HEK293 (cell line): ENCODE results near the gene ANKRD13D.

Experiments
- CTCF ChIA-PET: fragments of 350-600 bp; formaldehyde crosslinking; extraction: SDS; loops from one replicate; lab custom pipeline; 2021; ENCODE audit warnings: antibody characterized with exemption; lab: Yijun Ruan, JAX
- POLR2A ChIA-PET: fragments of 300-600 bp; formaldehyde crosslinking; extraction: SDS; loops from one replicate; lab custom pipeline; 2020; ENCODE audit warnings: antibody characterized with exemption, inconsistent platforms; lab: Yijun Ruan, JAX
- H3K27ac ChIP-seq: fragments of 200-500 bp; sonication (Bioruptor generic); 2 replicates; pipeline ENCODE4 v1.5.1; 2014; ENCODE audit warnings: low read depth, low read length, control low read depth, inconsistent platforms; ENCODE audit errors: extremely low read depth
- H3K36me3 ChIP-seq, 2 experiments: fragments of 200-500 bp in 1 of 2; sonication (Bioruptor generic) in 1 of 2; 1 replicate in 1 of 2; 2 replicates in 1 of 2; pipeline ENCODE4 v1.5.1; 2014 to 2017; ENCODE audit warnings: inconsistent platforms in 2 of 2, low read length in 2 of 2; ENCODE audit not compliant: control insufficient read depth in 2 of 2, insufficient read depth in 1 of 2
- H3K4me1 ChIP-seq: fragments of 200-500 bp; sonication (Bioruptor generic); 2 replicates; pipeline ENCODE4 v1.5.1; 2014; ENCODE audit warnings: mild to moderate bottlenecking, low read length, inconsistent platforms; ENCODE audit not compliant: control insufficient read depth, insufficient read depth
- H3K4me3 ChIP-seq: 2 replicates; pipeline ENCODE4 v1.5.1; 2011; ENCODE audit warnings: low read depth, mild to moderate bottlenecking, control low read depth, low read length, moderate library complexity
- H3K9me3 ChIP-seq: fragments of 200-500 bp; sonication (Bioruptor generic); 2 replicates; pipeline ENCODE4 v1.5.1; 2014; ENCODE audit warnings: low read depth, low read length, inconsistent platforms; ENCODE audit not compliant: control insufficient read depth, insufficient read depth
- EGR2 ChIP-seq: fragments of 450-650 bp; formaldehyde crosslinking; IDR thresholded peaks from 2 replicates; pipeline ENCODE4 v1.5.1; 2016; ENCODE audit warnings: low read depth, missing biosample characterization, missing genetic modification characterization
- GLI2 ChIP-seq: fragments of 450-650 bp; formaldehyde crosslinking; IDR thresholded peaks from 2 replicates; pipeline ENCODE4; 2017; ENCODE audit warnings: missing biosample characterization, missing genetic modification characterization, low read depth, borderline replicate concordance
- GLIS2 ChIP-seq: fragments of 450-650 bp; formaldehyde crosslinking; IDR thresholded peaks from 2 replicates; pipeline ENCODE4 v1.5.1; 2016; ENCODE audit warnings: missing biosample characterization, missing genetic modification characterization
- ZNF184 ChIP-seq: fragments of 450-650 bp; IDR thresholded peaks from 2 replicates; pipeline ENCODE4 v1.5.1; 2018; ENCODE audit warnings: missing biosample characterization, mild to moderate bottlenecking, missing genetic modification characterization
- ZNF335 ChIP-seq: fragments of 450-650 bp; formaldehyde crosslinking; conservative IDR thresholded peaks from 2 replicates; pipeline ENCODE4 v1.5.1; 2016; ENCODE audit warnings: missing biosample characterization, missing genetic modification characterization
- ZNF394 ChIP-seq: fragments of 450-650 bp; formaldehyde crosslinking; IDR thresholded peaks from 2 replicates; pipeline ENCODE4 v1.5.1; 2016; ENCODE audit warnings: missing biosample characterization, missing genetic modification characterization, mild to moderate bottlenecking, moderate library complexity, borderline replicate concordance
- ZNF404 ChIP-seq: fragments of 450-650 bp; formaldehyde crosslinking; IDR thresholded peaks from 2 replicates; pipeline ENCODE4 v1.5.1; 2017; ENCODE audit warnings: missing biosample characterization, missing genetic modification characterization
- ZNF426 ChIP-seq: fragments of 450-650 bp; formaldehyde crosslinking; IDR thresholded peaks from 2 replicates; pipeline ENCODE4 v1.5.1; 2017; ENCODE audit warnings: missing biosample characterization, missing genetic modification characterization, mild to moderate bottlenecking, inconsistent platforms, moderate library complexity
- ZNF560 ChIP-seq: fragments of 450-650 bp; formaldehyde crosslinking; IDR thresholded peaks from 2 replicates; pipeline ENCODE4 v1.5.1; 2017; ENCODE audit warnings: missing biosample characterization, missing genetic modification characterization, borderline replicate concordance
- ZNF571 ChIP-seq: fragments of 450-650 bp; formaldehyde crosslinking; IDR thresholded peaks from 2 replicates; pipeline ENCODE4 v1.5.0; 2017; ENCODE audit warnings: missing biosample characterization, missing genetic modification characterization
- ZNF76 ChIP-seq: fragments of 450-650 bp; formaldehyde crosslinking; IDR thresholded peaks from 2 replicates; pipeline ENCODE4; 2016; ENCODE audit warnings: low read depth, missing biosample characterization, missing genetic modification characterization, borderline replicate concordance
- ZNF777 ChIP-seq: fragments of 450-650 bp; formaldehyde crosslinking; IDR thresholded peaks from 2 replicates; pipeline ENCODE4 v1.5.1; 2017; ENCODE audit warnings: missing biosample characterization, missing genetic modification characterization, borderline replicate concordance
- ZNF830 ChIP-seq: fragments of 450-650 bp; IDR thresholded peaks from 2 replicates; pipeline ENCODE4 v1.5.0; 2018; ENCODE audit warnings: missing biosample characterization, missing genetic modification characterization, low read depth, mild to moderate bottlenecking, moderate library complexity
- ZNF837 ChIP-seq: fragments of 450-650 bp; formaldehyde crosslinking; IDR thresholded peaks from 2 replicates; pipeline ENCODE4 v1.5.1; 2016; ENCODE audit warnings: missing biosample characterization, missing genetic modification characterization
- TF ChIP-seq, protein P1 (sequence below): fragments of 450-650 bp; formaldehyde crosslinking; IDR thresholded peaks from 2 replicates; pipeline ENCODE4 v1.5.1; 2016; ENCODE audit warnings: missing biosample characterization, missing genetic modification characterization, borderline replicate concordance
- TF ChIP-seq, protein P2 (sequence below): fragments of 450-650 bp; formaldehyde crosslinking; IDR thresholded peaks from 2 replicates; pipeline ENCODE4 v1.5.1; 2016; ENCODE audit warnings: missing biosample characterization, missing genetic modification characterization
- TF ChIP-seq, protein P3 (sequence below): fragments of 450-650 bp; formaldehyde crosslinking; IDR thresholded peaks from 2 replicates; pipeline ENCODE4 v1.5.1; 2016; ENCODE audit warnings: missing biosample characterization, missing genetic modification characterization
- TF ChIP-seq, protein P4 (sequence below): fragments of 450-650 bp; formaldehyde crosslinking; IDR thresholded peaks from 2 replicates; pipeline ENCODE4 v1.5.1; 2016; ENCODE audit warnings: missing biosample characterization, missing genetic modification characterization

The ANKRD13D gene

DNA sequence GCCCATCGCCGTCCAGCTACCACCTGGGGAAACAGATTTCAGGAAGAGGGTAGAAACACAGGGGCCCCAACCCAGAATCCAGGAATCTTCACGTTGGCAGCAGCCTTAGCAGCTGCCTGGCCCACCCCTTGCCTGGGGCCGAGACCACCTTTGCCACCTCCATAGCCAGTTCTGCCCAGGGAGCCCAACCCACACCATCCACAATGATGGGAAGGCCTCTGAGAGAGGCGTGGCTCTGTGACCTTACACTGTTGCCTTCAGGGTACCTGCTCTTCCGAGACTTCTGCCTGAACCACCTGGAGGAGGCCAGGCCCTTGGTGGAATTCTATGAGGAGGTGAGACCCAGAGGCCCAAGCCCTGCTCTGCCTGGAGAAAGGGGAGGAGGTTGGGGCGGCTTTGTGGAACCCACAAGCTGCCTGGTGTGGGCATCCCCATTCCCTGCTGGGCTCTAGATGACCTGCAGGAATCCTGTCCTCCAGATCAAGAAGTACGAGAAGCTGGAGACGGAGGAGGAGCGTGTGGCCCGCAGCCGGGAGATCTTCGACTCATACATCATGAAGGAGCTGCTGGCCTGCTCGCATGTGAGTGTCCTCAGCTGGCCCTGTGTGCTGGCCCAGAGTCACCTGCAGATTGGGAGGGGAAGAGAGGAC lies 10.0 kb upstream of the ANKRD13D start:
- POLR2A ChIA-PET, result no interaction called here
- H3K36me3 ChIP-seq, result peaks cover 0 to 72% of the 10 kb centered on the region in 2 experiments; a peak in 1 of 3 replicates
- no peak overlapping the region for H3K27ac ChIP-seq
- H3K9me3 ChIP-seq, result no peaks in the 10 kb centered on the region
- CTCF ChIA-PET, result interaction anchor here (0.7 kb wide), 2 partner anchors 9 to 258 kb away, joined by 3 to 4 read pairs; no protein-coding TSS in a partner anchor
- no peak for TF ChIP-seq GLI2
- no peak for TF ChIP-seq ZNF404 (tag by site-specific recombination)
- no peak for TF ChIP-seq GLIS2 (tag by site-specific recombination)
- no peak for TF ChIP-seq ZNF426 (tag by site-specific recombination)
- no peak for TF ChIP-seq ZNF571 (tag by site-specific recombination)
- no peak for TF ChIP-seq ZNF560
- no peak for TF ChIP-seq ZNF777 (tag by site-specific recombination)
- no peak for TF ChIP-seq ZNF76 (tag by site-specific recombination)
- TF ChIP-seq ZNF394 (tag by site-specific recombination), result no peak
- no peak for TF ChIP-seq ZNF830 (tag by site-specific recombination)
- TF ChIP-seq ZNF184, result no peak
- TF ChIP-seq, protein P1, sequence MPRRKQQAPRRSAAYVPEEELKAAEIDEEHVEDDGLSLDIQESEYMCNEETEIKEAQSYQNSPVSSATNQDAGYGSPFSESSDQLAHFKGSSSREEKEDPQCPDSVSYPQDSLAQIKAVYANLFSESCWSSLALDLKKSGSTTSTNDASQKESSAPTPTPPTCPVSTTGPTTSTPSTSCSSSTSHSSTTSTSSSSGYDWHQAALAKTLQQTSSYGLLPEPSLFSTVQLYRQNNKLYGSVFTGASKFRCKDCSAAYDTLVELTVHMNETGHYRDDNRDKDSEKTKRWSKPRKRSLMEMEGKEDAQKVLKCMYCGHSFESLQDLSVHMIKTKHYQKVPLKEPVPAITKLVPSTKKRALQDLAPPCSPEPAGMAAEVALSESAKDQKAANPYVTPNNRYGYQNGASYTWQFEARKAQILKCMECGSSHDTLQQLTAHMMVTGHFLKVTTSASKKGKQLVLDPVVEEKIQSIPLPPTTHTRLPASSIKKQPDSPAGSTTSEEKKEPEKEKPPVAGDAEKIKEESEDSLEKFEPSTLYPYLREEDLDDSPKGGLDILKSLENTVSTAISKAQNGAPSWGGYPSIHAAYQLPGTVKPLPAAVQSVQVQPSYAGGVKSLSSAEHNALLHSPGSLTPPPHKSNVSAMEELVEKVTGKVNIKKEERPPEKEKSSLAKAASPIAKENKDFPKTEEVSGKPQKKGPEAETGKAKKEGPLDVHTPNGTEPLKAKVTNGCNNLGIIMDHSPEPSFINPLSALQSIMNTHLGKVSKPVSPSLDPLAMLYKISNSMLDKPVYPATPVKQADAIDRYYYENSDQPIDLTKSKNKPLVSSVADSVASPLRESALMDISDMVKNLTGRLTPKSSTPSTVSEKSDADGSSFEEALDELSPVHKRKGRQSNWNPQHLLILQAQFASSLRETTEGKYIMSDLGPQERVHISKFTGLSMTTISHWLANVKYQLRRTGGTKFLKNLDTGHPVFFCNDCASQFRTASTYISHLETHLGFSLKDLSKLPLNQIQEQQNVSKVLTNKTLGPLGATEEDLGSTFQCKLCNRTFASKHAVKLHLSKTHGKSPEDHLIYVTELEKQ (tag by site-specific recombination), result no peak
- no peak for TF ChIP-seq ZNF837 (tag by site-specific recombination)
- TF ChIP-seq, protein P2, sequence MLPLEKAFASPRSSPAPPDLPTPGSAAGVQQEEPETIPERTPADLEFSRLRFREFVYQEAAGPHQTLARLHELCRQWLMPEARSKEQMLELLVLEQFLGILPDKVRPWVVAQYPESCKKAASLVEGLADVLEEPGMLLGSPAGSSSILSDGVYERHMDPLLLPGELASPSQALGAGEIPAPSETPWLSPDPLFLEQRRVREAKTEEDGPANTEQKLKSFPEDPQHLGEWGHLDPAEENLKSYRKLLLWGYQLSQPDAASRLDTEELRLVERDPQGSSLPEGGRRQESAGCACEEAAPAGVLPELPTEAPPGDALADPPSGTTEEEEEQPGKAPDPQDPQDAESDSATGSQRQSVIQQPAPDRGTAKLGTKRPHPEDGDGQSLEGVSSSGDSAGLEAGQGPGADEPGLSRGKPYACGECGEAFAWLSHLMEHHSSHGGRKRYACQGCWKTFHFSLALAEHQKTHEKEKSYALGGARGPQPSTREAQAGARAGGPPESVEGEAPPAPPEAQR (tag by site-specific recombination), result no peak
- TF ChIP-seq, protein P3, sequence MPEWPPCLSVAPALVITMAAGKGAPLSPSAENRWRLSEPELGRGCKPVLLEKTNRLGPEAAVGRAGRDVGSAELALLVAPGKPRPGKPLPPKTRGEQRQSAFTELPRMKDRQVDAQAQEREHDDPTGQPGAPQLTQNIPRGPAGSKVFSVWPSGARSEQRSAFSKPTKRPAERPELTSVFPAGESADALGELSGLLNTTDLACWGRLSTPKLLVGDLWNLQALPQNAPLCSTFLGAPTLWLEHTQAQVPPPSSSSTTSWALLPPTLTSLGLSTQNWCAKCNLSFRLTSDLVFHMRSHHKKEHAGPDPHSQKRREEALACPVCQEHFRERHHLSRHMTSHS (tag by site-specific recombination), result no peak
- TF ChIP-seq EGR2 (tag by site-specific recombination), result no peak
- TF ChIP-seq, protein P4, sequence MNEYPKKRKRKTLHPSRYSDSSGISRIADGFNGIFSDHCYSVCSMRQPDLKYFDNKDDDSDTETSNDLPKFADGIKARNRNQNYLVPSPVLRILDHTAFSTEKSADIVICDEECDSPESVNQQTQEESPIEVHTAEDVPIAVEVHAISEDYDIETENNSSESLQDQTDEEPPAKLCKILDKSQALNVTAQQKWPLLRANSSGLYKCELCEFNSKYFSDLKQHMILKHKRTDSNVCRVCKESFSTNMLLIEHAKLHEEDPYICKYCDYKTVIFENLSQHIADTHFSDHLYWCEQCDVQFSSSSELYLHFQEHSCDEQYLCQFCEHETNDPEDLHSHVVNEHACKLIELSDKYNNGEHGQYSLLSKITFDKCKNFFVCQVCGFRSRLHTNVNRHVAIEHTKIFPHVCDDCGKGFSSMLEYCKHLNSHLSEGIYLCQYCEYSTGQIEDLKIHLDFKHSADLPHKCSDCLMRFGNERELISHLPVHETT (tag by site-specific recombination), result no peak
- no peak for TF ChIP-seq ZNF335 (tag by site-specific recombination)
- TF ChIP-seq, all 188 proteins: peak for 0
- H3K4me1 ChIP-seq, result peaks cover 4% of the 10 kb centered on the region
- no peak overlapping the region for H3K4me3 ChIP-seq
